ENCODE measurements around the gene RNF146.

The RNF146 gene

DNA sequence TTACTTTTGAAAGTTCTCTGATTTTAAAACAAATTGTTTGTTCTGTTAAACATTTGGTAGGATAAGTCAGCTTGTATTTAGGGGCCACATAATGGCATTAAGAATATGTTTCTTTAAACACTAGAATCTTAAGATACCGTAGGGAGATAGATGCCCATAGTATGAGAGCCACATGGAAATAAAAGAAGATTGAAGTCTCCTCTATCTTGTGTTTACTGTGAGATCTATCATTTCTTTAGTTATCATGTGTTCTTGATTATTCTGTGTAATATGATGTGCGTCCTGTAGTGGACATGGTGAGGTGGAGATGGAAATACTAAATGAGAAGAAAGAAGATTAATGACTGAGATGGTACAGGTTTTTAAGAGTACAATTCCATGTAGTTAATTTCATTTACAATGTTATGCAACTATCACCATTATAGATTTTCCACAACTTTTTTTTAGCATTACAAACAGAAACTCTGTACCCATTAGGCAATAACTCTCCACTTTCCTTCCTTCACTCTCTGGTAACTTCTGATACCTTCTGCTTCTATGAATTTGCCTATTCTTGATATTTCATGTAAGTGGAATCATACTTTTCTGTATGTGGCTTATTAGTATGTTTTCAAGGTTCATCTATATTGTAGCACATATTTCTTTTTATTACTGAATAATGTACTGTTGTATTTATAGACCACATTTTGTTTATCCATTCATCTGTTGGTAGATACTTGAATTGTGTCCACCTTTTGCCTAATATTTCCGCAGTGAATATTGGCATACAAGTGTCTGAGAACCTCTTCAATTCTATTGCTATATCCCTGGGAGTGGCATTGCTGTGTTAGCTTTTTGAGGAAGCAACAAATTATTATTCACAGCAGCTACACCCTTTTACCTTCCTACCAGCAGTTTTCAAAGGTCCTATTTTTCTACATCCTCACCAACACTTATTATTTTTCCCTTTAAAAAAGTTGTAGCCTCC is 11.5 kb downstream of the RNF146 start:
- no peak for DNase-seq
- in situ Hi-C loops (cut with MboI; ENCODE audit: low pct_unique_long_range_greater_than_20kb, low sequenced_read_pairs): no loop called here

DNA sequence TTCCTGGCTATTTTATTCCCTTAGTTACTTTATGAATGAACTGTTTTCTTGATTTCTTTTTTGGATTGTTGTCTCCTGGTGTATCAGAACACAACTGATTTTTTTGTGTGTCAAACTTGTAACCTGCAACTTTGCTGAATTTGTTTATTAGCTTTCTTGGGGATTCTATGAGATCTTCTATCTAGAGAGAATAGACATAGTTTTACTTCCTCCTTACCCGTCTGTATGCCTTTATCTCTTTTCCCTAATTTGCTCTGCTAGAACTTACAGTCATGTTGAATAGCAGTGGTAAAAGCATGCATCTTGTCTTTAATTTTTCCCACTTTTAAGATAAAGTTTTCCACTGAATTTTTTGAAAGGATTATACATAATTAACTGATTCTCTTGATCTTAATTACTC is 13.2 kb downstream of the RNF146 start:
- DNase-seq: no peak
- in situ Hi-C loops (cut with MboI; ENCODE audit: low pct_unique_long_range_greater_than_20kb, low sequenced_read_pairs): no loop called here

DNA sequence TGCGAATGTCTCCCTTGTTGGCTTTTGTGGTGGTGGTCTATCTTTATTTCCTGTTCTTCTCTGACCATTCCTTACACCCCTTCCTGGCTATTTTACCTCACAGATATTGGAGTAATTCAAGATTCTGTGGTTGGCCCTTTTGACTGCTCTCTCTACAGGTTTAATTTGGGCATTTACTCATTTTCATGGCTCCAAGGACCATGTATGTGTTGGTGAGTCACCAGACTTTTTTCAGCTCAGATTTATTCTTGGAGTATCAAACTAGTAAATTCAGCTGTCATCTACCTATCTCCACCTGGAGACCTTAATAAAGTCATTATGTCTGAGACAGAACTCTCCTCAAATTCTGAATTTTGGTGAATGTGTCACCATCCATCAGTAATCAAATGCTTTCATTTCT is 15.5 kb downstream of the RNF146 start:
- DNase-seq: no peak
- in situ Hi-C loops (cut with MboI; ENCODE audit: low pct_unique_long_range_greater_than_20kb, low sequenced_read_pairs): no loop called here

DNA sequence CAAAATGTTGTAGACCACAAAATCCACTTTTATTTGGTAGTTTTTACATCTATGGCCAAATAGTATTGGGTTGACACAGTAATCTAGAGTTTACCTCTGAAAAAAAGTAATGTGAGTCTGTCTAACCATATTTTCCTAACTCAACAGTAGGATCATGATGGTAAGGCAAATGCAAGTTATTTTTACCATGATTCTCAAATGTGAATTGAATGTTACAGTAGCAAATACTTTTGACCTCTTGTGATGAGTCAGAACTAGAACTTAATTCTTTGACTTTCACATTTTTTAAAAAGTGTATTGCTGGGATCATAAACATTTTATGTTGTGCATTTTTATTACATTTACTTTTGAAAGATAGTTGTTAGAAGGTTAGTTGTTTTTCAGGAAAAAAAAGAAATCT is 22.0 kb downstream of the RNF146 start:
- no peak for DNase-seq
- in situ Hi-C loops (cut with MboI; ENCODE audit: low pct_unique_long_range_greater_than_20kb, low sequenced_read_pairs): no loop called here

DNA sequence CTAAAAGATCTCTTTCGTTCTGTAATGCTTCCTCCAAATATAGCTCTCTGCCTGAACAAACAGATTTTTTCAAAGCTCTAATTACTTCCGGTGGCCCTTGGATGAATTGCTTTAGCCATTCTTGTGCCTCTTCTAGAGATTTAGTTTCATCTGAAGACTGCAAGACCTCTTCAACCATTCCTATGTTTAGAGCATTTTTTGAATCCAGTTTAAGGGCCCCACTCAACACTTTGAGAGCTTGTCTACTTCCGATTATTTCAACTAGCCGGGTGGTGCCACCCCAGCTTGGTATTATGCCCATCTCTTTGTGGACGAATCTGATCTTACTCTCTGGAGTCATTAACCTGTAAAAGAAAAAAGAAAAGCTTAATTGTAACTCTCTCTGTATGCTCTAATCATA is 23.3 kb downstream of the RNF146 start:
- in situ Hi-C loops (cut with MboI; ENCODE audit: low pct_unique_long_range_greater_than_20kb, low sequenced_read_pairs): no loop called here
- DNase-seq: no peak

GRCh38 chr6:127290391-127291265 is 24.0 kb downstream of the RNF146 start:
- in situ Hi-C loops (cut with MboI; ENCODE audit: low pct_unique_long_range_greater_than_20kb, low sequenced_read_pairs): no loop called here

DNA sequence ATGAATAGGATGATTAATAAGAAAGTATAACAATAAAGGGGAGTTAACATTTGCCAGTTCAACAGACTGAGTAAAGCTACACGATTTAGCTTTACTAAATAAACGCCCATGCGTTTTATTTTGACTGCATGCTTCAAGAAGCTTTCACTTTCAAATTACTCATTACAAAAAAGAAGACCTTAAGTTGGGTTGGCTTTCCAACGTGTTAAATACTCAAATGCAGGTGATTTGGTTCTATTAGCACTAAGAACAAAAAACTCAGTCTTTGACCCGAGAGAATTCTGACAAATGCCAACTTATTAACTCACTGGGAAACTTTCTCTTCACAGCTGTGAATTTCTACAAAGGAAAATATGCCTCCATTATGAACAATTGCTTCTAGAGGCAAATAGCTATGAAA is 24.8 kb downstream of the RNF146 start:
- DNase-seq: no peak
- in situ Hi-C loops (cut with MboI; ENCODE audit: low pct_unique_long_range_greater_than_20kb, low sequenced_read_pairs): no loop called here

More at GRCh38 chr6:127290391-127291265, 24.0 kb downstream of the RNF146 start:
- no peak for DNase-seq

- in situ Hi-C loops (cut with MboI; ENCODE audit: low pct_unique_long_range_greater_than_20kb, low sequenced_read_pairs): no loop called here
- no peak for DNase-seq
Measured at GRCh38 chr6:127297502-127298070, 30.9 kb downstream of the RNF146 start.

DNA sequence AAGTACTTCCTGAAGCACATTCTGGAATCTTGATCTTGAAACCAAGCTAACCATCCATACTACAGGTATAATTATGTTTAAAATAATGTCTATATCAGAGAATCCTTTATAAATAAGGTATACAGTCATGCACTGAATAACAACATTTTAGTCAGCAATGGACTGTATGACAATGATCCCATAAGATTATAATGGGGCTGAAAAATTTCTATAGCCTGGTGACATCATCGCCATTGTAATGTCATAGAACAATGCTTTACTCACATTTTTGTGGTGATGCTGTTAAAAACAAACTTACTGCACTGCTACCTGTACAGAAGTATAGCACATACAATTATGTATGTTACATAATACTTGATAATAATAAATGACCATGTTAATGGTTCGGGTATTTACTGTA is 31.8 kb downstream of the RNF146 start:
- no peak for DNase-seq
- in situ Hi-C loops (cut with MboI; ENCODE audit: low pct_unique_long_range_greater_than_20kb, low sequenced_read_pairs): no loop called here

DNA sequence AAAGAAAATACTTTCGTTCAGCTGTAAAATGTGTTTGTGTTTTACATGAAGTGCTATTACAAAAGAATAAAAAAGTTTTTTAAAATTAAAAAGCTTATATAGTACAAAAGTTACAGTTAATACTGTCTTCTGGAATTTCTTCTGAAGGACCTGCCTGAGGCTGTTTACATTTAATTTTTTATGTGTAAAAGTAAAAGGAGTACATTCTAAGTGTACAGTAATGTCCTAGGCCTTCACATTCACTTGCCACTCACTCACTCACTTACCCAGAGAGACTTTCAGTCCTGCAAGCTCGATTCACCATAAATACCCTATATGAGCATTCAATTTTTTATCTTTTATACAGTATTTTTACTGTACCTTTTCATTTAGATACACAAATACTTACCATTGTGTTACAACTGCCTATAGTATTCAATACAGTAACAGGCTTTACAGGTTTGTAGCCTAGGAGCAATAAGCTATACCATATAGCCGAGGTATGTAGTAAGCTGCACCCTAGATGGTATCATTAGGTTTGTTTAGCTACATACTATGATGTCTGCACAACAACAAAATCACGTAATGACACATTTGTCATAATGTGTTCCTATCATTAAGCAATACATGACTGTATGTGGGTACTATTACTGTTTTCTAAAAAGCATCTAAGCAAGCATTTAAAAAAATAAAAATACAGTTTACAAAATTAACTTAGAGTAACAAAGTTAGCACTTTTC is 33.0 kb downstream of the RNF146 start:
- in situ Hi-C loops (cut with MboI; ENCODE audit: low pct_unique_long_range_greater_than_20kb, low sequenced_read_pairs): no loop called here
- DNase-seq: no peak

DNA sequence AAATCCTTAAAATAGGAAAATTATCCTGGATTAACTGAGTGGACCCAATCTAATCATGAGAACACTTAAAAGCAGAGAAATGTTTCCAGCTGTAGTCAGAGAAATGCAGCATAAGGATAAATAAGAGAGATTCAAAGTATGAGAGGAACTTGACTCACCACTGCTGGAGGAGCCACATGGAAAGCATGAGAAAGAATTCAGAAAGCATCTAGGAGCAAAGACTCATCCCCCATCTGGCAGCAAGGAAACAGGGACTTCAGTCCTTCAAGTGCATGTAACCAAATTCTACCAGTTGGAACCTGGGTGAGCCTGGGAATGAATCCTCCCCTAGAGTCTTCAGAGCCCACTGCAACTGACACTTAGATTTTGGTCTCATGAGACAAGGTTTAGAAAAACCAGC is 33.7 kb downstream of the RNF146 start:
- DNase-seq: no peak
- in situ Hi-C loops (cut with MboI; ENCODE audit: low pct_unique_long_range_greater_than_20kb, low sequenced_read_pairs): no loop called here

DNA sequence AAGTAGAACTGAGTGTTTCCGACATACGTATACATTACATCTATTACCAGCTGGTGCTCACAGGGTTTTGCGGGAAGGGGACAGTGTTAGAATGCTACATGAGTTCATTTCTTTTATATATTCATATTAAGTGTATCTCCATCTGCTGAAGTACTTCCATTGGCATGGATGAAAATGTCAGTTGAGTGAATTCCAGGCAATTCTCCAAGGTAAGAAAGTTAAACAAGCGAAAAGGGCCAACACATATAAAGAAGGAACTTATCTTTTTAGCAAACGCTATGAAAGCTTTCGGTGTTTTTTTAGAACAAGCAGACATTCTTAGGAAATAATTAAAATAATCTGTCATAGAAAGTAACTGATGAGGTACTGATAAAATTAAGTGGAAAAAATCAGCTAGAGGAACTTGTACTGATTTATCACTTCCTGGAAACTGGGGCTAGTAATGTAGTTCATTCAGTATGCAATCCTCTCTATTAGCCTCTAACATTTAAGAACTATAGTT is 34.6 kb downstream of the RNF146 start:
- DNase-seq: no peak
- in situ Hi-C loops (cut with MboI; ENCODE audit: low pct_unique_long_range_greater_than_20kb, low sequenced_read_pairs): no loop called here

DNA sequence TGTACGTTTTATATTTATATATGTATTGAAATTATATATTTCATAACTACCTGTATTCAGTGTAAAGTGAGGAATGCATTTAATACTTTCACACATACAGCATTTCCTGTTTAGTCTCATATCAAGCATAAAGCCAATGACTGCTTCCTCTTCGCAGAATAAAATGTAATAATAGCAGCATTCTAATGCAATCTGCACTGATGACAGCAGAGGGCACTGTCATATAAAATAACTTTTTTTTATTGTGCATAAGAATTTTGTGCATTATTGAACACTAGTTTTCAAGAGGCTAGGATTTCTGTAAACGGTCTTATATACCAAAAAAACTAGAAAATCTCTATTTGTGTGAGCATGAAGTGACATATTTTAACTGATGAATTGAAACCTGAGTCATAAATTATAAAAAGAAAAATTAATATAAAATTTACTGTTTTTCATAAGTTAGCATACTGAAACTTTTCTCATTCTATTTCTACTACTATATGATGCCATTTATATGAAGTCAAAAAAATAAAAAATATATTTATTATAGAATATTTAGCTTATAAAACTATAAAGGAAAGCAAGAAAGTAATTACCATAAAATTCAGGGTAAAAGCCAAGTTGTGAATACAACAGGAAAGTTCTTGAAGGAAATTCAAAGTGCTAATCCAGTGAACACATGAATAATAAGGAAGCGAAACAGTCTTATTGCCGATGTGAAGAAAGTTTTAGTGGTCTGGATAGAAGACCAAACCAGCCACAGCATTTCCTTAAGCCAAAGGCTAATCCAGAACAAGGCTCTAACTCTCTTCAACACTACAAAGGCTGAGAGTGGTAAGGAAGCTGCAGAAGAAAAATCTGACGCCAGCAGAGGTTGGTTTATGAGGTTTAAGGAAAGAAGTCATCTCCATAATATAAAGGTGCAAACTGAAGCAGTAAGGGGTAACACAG is 36.3 kb downstream of the RNF146 start:
- peak; percentile 76 for DNase-seq
- in situ Hi-C loops (cut with MboI; ENCODE audit: low pct_unique_long_range_greater_than_20kb, low sequenced_read_pairs): no loop called here

DNA sequence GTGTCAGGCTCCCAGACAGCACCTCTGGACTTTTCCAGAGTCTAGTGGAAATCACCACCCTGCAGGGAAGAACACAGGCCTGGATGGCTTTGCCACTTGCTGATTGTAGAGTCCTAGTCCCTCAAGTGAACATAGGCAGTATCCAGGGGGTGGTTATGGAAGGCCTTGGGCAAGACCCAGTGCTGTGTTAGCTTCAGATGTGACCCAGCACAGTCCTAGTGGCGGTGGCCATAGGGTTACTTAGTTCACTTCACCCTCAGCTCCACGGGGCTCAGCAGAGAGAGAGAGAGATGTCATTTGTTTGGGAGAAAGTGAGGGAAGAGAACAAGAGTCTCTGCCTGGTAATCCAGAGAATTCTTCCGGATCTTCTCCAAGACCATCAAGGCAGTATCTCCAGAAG is 37.3 kb downstream of the RNF146 start:
- in situ Hi-C loops (cut with MboI; ENCODE audit: low pct_unique_long_range_greater_than_20kb, low sequenced_read_pairs): no loop called here
- DNase-seq: no peak

DNA sequence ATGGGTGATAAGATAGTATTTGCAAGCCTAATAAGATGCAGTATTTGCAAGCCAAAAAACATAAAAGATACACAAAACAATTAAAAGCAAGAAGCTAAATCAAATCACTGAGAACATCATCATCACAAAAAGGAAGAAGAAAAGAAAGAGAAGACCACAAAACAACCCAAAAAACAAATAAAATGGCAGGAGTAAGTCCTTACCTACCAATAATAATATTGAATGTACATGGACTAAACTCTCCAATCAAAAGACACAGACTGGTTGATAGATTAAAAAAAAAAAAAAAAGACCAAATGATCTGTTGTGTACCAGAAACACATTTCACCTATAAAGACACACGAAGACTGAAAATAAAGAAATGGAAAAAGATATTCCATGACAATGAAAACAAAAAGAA is 39.1 kb downstream of the RNF146 start:
- in situ Hi-C loops (cut with MboI; ENCODE audit: low pct_unique_long_range_greater_than_20kb, low sequenced_read_pairs): no loop called here
- DNase-seq: no peak

- no peak for DNase-seq
- in situ Hi-C loops (cut with MboI; ENCODE audit: low pct_unique_long_range_greater_than_20kb, low sequenced_read_pairs): no loop called here
Measured at GRCh38 chr6:127317388-127318128, 50.9 kb downstream of the RNF146 start.

DNA sequence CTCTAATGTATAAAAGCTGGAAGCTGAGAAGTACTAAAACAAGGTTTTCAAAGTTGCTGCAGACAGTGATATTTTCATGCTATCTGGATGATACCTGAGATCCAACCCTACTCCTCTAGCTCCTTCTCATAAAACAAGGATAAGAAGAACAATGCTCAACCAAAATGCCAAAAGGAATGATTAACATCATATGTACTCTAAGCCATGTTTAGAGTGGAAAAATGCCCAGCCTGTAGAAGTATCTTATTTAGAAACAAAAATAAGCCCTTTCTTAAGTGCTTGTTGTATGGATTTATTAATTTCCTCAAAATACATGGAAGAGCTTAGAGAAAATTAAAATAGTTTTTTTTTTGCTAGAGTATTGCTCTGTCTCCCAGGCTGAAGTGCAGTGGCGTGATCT is 53.0 kb downstream of the RNF146 start:
- DNase-seq: no peak
- in situ Hi-C loops (cut with MboI; ENCODE audit: low pct_unique_long_range_greater_than_20kb, low sequenced_read_pairs): no loop called here

All from KBM-7 (cell line).